Measurements from ENCODE around the gene NXNL1. TPM values are rescaled to one million over a fixed set of nuclear protein-coding genes. Genes with fewer than 3 reads are reported as not detected.

The NXNL1 gene
- total and polyA plus RNA-seq, 2 of the 4 experiments (the other 2 are of a cell fraction) = not detected

DNA sequence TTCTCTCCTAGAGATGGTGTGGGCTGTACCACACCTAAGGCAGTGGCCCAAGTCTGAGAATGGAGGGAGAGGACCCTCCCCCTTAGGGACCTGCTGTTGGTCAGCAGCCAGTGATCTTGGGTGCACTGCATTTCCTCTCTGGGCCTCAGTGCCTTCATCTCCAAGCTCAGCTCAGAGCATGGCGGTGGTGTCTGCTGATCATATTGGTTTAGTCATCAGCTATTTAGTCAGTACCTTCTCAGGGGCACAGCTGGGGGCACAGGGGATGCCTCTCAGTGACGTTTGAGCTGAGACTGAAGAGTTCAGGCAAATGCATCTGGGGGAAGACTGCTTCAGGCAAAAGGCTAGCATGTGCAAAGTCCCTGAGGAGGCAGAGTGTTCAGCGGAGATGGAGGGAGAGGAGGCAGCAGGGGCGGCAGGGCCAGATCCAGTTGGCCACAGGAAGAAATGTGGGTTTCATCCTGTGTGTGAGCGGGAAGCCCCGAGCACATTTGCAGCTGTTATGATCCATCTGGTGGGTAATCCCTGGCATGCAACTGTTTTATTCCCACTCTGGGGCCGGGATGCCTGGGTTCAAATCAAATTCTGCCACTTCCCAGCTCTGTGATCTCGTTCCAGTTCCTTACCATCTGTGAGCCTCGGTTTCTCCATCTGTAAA, 35.0 kb upstream of the NXNL1 start:
- no peak for TF ChIP-seq POLR2A (IDR thresholded peaks at IDR 0.05; ENCODE audit: low read depth, low read length)
- no peak for TF ChIP-seq SMC3 (IDR thresholded peaks at IDR 0.05; ENCODE audit: low read depth, low read length)
- no peak for TF ChIP-seq CEBPB (IDR thresholded peaks at IDR 0.05; ENCODE audit: low read depth, low read length)
- TF ChIP-seq MAZ (IDR thresholded peaks at IDR 0.05; ENCODE audit: borderline replicate concordance, low read depth, low read length) = no peak
- no peak for TF ChIP-seq RCOR1 (IDR thresholded peaks at IDR 0.05; ENCODE audit: insufficient replicate concordance, low read length)
- TF ChIP-seq BHLHE40 (IDR thresholded peaks at IDR 0.05; ENCODE audit: low read depth, low read length) = no peak
- TF ChIP-seq CHD1 (IDR thresholded peaks at IDR 0.05; ENCODE audit: low read depth, low read length) = no peak
- no peak for TF ChIP-seq MXI1 (IDR thresholded peaks at IDR 0.05; ENCODE audit: borderline replicate concordance, low read depth, low read length)
- TF ChIP-seq MAFK (IDR thresholded peaks at IDR 0.05; ENCODE audit: low read depth, low read length) = no peak
- TF ChIP-seq, protein P1, sequence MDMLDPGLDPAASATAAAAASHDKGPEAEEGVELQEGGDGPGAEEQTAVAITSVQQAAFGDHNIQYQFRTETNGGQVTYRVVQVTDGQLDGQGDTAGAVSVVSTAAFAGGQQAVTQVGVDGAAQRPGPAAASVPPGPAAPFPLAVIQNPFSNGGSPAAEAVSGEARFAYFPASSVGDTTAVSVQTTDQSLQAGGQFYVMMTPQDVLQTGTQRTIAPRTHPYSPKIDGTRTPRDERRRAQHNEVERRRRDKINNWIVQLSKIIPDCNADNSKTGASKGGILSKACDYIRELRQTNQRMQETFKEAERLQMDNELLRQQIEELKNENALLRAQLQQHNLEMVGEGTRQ (IDR thresholded peaks at IDR 0.05; ENCODE audit: low read depth, low read length) = no peak
- no peak for TF ChIP-seq RFX5 (IDR thresholded peaks at IDR 0.05; ENCODE audit: low read depth, low read length)
- no peaks in the 10 kb centered on the region for H3K27me3 ChIP-seq (ENCODE audit: control insufficient read depth, insufficient read depth, low read length)
- no peak overlapping the region for H3K4ac ChIP-seq (ENCODE audit: low read depth, low read length)
- 100% methylated on average over 1 of the region's 9 CpGs; no CpG with 5 or more reads in 1 of the 2 experiments for WGBS, 2 experiments (ENCODE audit: extremely low coverage in 2 of 2, insufficient read length in 1 of 2)
- no peak overlapping the region for H2BK120ac ChIP-seq (ENCODE audit: low read depth, low read length)
- ChIA-PET POLR2A (ENCODE audit: unreplicated experiment) (no interaction called here), CTCF (interaction anchor here (0.6 to 1.5 kb wide), 10 partner anchors 9 to 271 kb away, joined by 3 to 4 read pairs (median 3); no protein-coding TSS in a partner anchor)
- no peak overlapping the region for H3K23ac ChIP-seq (ENCODE audit: low read depth, low read length)
- no peak overlapping the region for H3K27ac ChIP-seq (ENCODE audit: insufficient read depth, low read length)
- DNase-seq (no peak), ATAC-seq (ENCODE audit: low read depth) (no peak)
- H4K91ac ChIP-seq (ENCODE audit: insufficient read depth, low read depth, low read length) = no peak overlapping the region
- H4K8ac ChIP-seq (ENCODE audit: low read depth in 2 of 2, low read length in 2 of 2) = no peak overlapping the region
- no peaks in the 10 kb centered on the region for H3K9me3 ChIP-seq (ENCODE audit: control insufficient read depth, insufficient read depth, low read length)
- H3K4me2 ChIP-seq (ENCODE audit: low read depth, low read length) = no peak overlapping the region
- dilution Hi-C loops (cut with HindIII; ENCODE audit: low sequenced_read_pairs, unreplicated experiment) (no loop called here), intact Hi-C loops (cut with micrococcal nuclease) (loop anchor here (10.0 kb wide), 1 partner anchor 269 kb away; no protein-coding TSS in a partner anchor), in situ Hi-C loops (cut with MboI; ENCODE audit: low sequenced_read_pairs) (no loop called here)
- no TSS peak for BruUV-seq (replicated peaks)
- H2BK5ac ChIP-seq (ENCODE audit: low read depth, low read length, poor library complexity, severe bottlenecking) = no peak overlapping the region
- no peak overlapping the region for H3K18ac ChIP-seq (ENCODE audit: low read depth, low read length)
- peaks cover 4 to 44% of the 10 kb centered on the region in 2 experiments; a peak in 2 of 4 replicates for H3K79me1 ChIP-seq (ENCODE audit: low read depth in 1 of 2, low read length in 2 of 2)
- no peak overlapping the region for H2AK5ac ChIP-seq (ENCODE audit: low read depth, low read length)
- no peak overlapping the region for H2BK15ac ChIP-seq (ENCODE audit: low read depth, low read length)
- no peak overlapping the region for H3K56ac ChIP-seq (ENCODE audit: extremely low read depth, insufficient read depth, low read length)
- H3K9me1 ChIP-seq (ENCODE audit: insufficient read depth, low read length) = peaks cover 12% of the 10 kb centered on the region
- H3K4me3 ChIP-seq (ENCODE audit: insufficient read depth, low read depth, low read length) = no peak overlapping the region
- no peak overlapping the region for H4K5ac ChIP-seq (ENCODE audit: low read depth, low read length)
- H3K36me3 ChIP-seq (ENCODE audit: control insufficient read depth, insufficient read depth, low read length) = peaks cover 13% of the 10 kb centered on the region
- H2BK20ac ChIP-seq (ENCODE audit: low read depth, low read length) = no peak overlapping the region
- H2AK9ac ChIP-seq (replicated peaks; ENCODE audit: low read depth, low read length, poor library complexity) = no peak overlapping the region
- H3K4me1 ChIP-seq (ENCODE audit: control insufficient read depth, insufficient read depth, low read length) = peaks cover 9% of the 10 kb centered on the region
- no peak overlapping the region for H3K14ac ChIP-seq (replicated peaks; ENCODE audit: low read depth, low read length)
- H2AFZ ChIP-seq (replicated peaks; ENCODE audit: low read length, poor library complexity) = no peak overlapping the region
- no peak overlapping the region for H3K9ac ChIP-seq (ENCODE audit: low read depth, low read length)
- peaks cover 24% of the 10 kb centered on the region; the same call in 1 of the 2 replicates for H4K20me1 ChIP-seq (ENCODE audit: insufficient read depth, low read length)

All from IMR-90 (cell line).